Measurements from ENCODE around the gene FMN2.

GRCh38 chr1:240320659-240321058, 229.0 kb downstream of the FMN2 start:
- TF ChIP-seq CTCF (conservative IDR thresholded peaks at IDR 0.05; ENCODE audit: low read depth, low read length), result no peak
- TF ChIP-seq EZH2 (IDR thresholded peaks at IDR 0.05; ENCODE audit: low read length, unreplicated experiment), result no peak
- TF ChIP-seq EZH2phosphoT487 (IDR thresholded peaks at IDR 0.05; ENCODE audit: borderline replicate concordance, low read length), result no peak

All from PC-3 (cell line).